Thyroid gland (tissue), 4 donors: ENCODE results near the gene ZNF117.

Source experiments
- CTCF ChIP-seq, 6 experiments: fragments of 200-600 bp in 3 of 6; fragments of 450-650 bp in 3 of 6; sonication (generic) in 3 of 6; IDR thresholded peaks; one replicate each; pipeline ENCODE4 v1.5.1; 2016 to 2019; ENCODE audit warnings: antibody characterized with exemption in 6 of 6, mild to moderate bottlenecking in 2 of 6, inconsistent platforms in 1 of 6, moderate library complexity in 1 of 6
- POLR2A ChIP-seq, 2 donors: fragments of 450-650 bp; IDR thresholded peaks; one replicate each; pipeline ENCODE4 v1.6.1; 2017; ENCODE audit warnings: antibody characterized with exemption in 2 of 2, mild to moderate bottlenecking in 2 of 2, moderate library complexity in 1 of 2

- no peak for TF ChIP-seq CTCF (IDR thresholded peaks at IDR 0.05)
- TF ChIP-seq POLR2A (IDR thresholded peaks at IDR 0.05) = no peak
Observed at GRCh38 chr7:64992971-64993370, 2.1 kb upstream of the ZNF117 start.
